ENCODE measurements around the gene ATP11A. TPM values are rescaled to one million over a fixed set of nuclear protein-coding genes. Genes with fewer than 3 reads are reported as not detected.

The ATP11A gene
- polyA plus RNA-seq, 4 donors: 3.2 to 79.6 (median 9.5) TPM

DNA sequence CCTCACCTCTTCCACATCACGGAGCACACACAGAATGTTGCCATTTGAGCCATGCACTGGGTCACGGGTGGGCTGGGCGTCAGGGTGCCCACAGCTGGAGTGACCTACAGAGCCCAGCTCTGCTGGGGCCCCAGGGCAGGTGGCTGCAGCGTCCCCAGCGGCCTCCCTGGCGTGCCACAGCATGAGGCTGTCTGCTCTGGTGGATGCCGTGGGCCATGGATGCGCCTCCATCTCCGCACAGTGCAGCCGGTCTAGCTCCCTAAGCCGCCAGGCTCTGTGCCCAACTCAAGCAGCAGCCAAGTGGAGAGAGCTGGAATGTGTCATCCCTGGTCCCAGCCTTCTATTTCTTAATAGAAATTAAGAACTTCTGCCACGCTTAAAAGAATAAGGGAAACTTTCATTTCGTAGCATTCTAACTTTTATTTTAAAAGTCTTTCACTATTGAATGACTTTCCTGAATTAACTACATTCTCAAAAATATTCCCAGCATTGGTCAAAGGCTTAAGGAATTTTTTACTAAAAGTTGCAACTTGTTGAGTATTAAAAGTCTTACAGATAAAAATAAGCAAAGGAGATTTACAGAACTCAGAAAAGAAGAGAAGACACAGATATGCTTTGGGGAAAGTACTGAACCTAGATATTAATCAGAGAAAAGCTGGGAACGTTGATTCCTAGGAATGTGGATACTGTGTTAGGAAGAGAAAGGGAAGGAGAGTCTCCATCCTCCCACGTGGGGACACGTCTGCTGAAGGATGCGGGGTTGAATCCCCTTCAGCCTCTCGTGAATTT is 59.3 kb downstream of the ATP11A start:
- no peak overlapping the region for H3K4me3 ChIP-seq (ENCODE audit: low read depth in 1 of 3, low read length in 3 of 3)
- FAIRE-seq (no peak), DNase-seq (no peak)
- no peaks in the 10 kb centered on the region for H3K4me1 ChIP-seq (ENCODE audit: control insufficient read depth in 3 of 3, insufficient read depth in 2 of 3, low read depth in 1 of 3, low read length in 2 of 3)
- H3K27ac ChIP-seq (ENCODE audit: low read depth in 1 of 3, low read length in 2 of 3): no peak overlapping the region
- peaks cover 0 to 25% (median 0%) of the 10 kb centered on the region in 3 donors for H3K36me3 ChIP-seq (ENCODE audit: control insufficient read depth in 3 of 3, insufficient read depth in 2 of 3, low read depth in 1 of 3, low read length in 3 of 3)
- no peaks in the 10 kb centered on the region for H3K9me3 ChIP-seq (ENCODE audit: control insufficient read depth in 2 of 2, insufficient read depth in 1 of 2, low read depth in 1 of 2, low read length in 1 of 2)
- no peaks in the 10 kb centered on the region for H3K27me3 ChIP-seq (ENCODE audit: control insufficient read depth in 3 of 3, insufficient read depth in 3 of 3, low read length in 3 of 3)
- WGBS, 3 donors: 78 to 88% (median 85%) methylated on average over 18 of the region's 18 CpGs

DNA sequence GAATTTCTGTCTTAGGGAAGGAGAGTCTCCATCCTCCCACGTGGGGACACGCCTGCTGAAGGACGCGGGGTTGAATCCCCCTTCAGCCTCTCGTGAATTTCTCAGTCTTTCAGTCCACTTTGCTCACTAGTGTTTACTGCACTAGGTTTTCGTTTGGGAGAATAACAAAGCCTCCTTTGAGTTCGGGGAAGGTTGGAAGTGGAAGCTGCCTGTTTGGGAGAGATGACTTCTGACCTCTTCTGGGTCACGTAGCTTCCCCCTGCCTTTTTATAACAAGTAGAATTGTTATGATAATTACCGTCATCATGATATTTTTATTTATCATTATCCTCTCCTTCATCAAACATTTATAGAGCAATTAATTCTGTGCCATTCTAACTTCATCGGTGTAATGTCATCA is 60.7 kb downstream of the ATP11A start:
- H3K4me1 ChIP-seq (ENCODE audit: control insufficient read depth in 3 of 3, insufficient read depth in 2 of 3, low read depth in 1 of 3, low read length in 2 of 3): no peaks in the 10 kb centered on the region
- FAIRE-seq: no peak
- no peak overlapping the region for H3K4me3 ChIP-seq (ENCODE audit: low read depth in 1 of 3, low read length in 3 of 3)
- WGBS, 3 donors: 87 to 91% (median 91%) methylated on average over 10 of the region's 10 CpGs
- no peak overlapping the region for H3K27ac ChIP-seq (ENCODE audit: low read depth in 1 of 3, low read length in 2 of 3)
- no peaks in the 10 kb centered on the region for H3K27me3 ChIP-seq (ENCODE audit: control insufficient read depth in 3 of 3, insufficient read depth in 3 of 3, low read length in 3 of 3)
- DNase-seq: no peak
- H3K36me3 ChIP-seq (ENCODE audit: control insufficient read depth in 3 of 3, insufficient read depth in 2 of 3, low read depth in 1 of 3, low read length in 3 of 3): peaks cover 0 to 39% (median 0%) of the 10 kb centered on the region in 3 donors
- H3K9me3 ChIP-seq (ENCODE audit: control insufficient read depth in 2 of 2, insufficient read depth in 1 of 2, low read depth in 1 of 2, low read length in 1 of 2): no peaks in the 10 kb centered on the region

DNA sequence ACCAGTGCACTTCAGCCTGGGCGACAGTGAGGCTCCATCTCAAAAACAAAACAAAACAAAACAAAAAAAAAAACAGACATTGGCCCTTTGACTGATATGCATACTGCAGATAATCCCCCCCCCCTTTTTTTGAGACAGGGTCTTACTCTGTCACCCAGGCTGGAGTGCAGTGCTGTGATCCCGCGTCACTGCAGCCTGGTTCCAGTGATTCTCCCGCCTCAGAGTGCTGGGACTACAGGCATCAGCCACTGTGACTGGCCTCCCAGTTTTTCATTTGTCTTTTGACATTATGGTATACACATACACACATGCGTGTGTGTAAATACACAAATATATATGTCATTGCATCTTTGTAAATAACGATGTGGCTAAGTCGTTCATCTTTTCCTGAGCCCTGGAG is 61.8 kb downstream of the ATP11A start:
- Histone ChIP-seq H3K36me3 (ENCODE audit: control insufficient read depth in 3 of 3, insufficient read depth in 2 of 3, low read depth in 1 of 3, low read length in 3 of 3) (peaks cover 0 to 43% (median 0%) of the 10 kb centered on the region in 3 donors), H3K4me1 (ENCODE audit: control insufficient read depth in 3 of 3, insufficient read depth in 2 of 3, low read depth in 1 of 3, low read length in 2 of 3) (no peaks in the 10 kb centered on the region), H3K27me3 (ENCODE audit: control insufficient read depth in 3 of 3, insufficient read depth in 3 of 3, low read length in 3 of 3) (no peaks in the 10 kb centered on the region), H3K4me3 (ENCODE audit: low read depth in 1 of 3, low read length in 3 of 3) (no peak overlapping the region), H3K27ac (ENCODE audit: low read depth in 1 of 3, low read length in 2 of 3) (no peak overlapping the region), H3K9me3 (ENCODE audit: control insufficient read depth in 2 of 2, insufficient read depth in 1 of 2, low read depth in 1 of 2, low read length in 1 of 2) (peaks cover 0 to 3% of the 10 kb centered on the region in 2 donors)
- DNase-seq (no peak), FAIRE-seq (no peak)
- WGBS, 3 donors: 94 to 97% (median 95%) methylated on average over 7 of the region's 7 CpGs

DNA sequence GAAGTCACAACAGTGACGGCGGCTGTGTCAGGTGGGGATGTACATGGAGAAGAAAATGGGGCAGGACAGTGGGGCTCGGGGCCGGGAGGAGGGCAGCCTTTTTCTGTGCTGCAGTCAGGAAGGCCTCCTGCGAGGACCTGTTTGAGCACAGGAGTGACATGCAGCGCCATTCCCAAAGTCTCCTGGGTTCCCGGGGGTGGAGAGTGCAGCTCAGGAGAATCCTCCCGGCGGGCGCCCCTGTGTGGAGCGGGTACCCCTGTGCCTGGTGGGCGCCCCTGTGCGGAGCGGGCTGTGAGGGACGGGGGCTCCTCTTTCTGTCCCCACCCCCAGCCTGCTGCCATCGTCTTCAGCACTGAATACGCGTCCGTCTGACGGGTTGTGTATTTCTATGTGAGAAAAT is 62.4 kb downstream of the ATP11A start:
- Histone ChIP-seq H3K36me3 (ENCODE audit: control insufficient read depth in 3 of 3, insufficient read depth in 2 of 3, low read depth in 1 of 3, low read length in 3 of 3) (peaks cover 0 to 41% (median 0%) of the 10 kb centered on the region in 3 donors), H3K27ac (ENCODE audit: low read depth in 1 of 3, low read length in 2 of 3) (no peak overlapping the region), H3K4me3 (ENCODE audit: low read depth in 1 of 3, low read length in 3 of 3) (no peak overlapping the region), H3K4me1 (ENCODE audit: control insufficient read depth in 3 of 3, insufficient read depth in 2 of 3, low read depth in 1 of 3, low read length in 2 of 3) (peaks cover 0 to under 1% (median 0%) of the 10 kb centered on the region in 3 donors), H3K27me3 (ENCODE audit: control insufficient read depth in 3 of 3, insufficient read depth in 3 of 3, low read length in 3 of 3) (no peaks in the 10 kb centered on the region), H3K9me3 (ENCODE audit: control insufficient read depth in 2 of 2, insufficient read depth in 1 of 2, low read depth in 1 of 2, low read length in 1 of 2) (peaks cover 0 to 3% of the 10 kb centered on the region in 2 donors)
- DNase-seq (no peak), FAIRE-seq (no peak)
- WGBS, 3 donors: 91 to 96% (median 93%) methylated on average over 19 to 20 of the region's 20 CpGs

DNA sequence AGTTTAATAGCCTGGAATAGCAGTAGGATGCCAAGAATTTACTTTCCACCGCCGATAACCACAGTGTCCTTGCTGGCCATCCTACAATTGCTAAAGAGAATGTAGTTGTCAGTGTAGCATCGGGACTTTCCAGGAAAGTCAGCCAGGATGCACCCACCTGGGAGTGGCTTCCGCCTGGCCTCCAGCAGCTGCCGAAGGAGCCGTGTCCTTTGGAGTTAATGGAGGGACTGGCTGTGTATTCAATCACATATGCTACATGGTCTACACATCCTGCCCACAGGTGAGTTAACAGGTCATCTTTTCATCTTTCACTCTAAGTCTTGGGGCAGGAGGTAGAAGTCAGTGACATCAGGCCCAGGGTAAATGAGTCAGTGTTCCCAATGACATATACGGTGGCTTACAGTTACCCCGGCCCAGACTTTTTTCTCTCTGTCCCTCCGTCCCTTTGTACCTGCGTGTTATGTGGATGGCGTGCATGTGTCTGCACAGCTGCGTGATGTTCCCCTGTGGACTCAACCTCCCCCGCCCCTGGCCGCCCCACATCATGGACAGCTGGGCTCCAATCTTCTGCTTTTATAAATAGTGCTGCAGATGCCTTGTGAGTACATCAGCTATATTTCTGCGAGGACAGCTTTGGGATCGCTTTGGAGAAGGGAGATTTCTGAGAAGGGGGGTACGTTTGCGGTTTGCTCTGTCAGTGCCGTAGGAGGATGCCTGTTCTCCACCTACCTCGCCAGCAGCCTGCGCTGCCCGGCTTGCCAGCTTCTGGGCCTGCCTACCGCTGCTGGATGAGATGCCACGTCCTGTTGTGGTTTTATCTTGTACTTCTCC is 63.1 kb downstream of the ATP11A start:
- Histone ChIP-seq H3K4me1 (ENCODE audit: control insufficient read depth in 3 of 3, insufficient read depth in 2 of 3, low read depth in 1 of 3, low read length in 2 of 3) (peaks cover 0 to 2% (median 0%) of the 10 kb centered on the region in 3 donors), H3K4me3 (ENCODE audit: low read depth in 1 of 3, low read length in 3 of 3) (no peak overlapping the region), H3K27ac (ENCODE audit: low read depth in 1 of 3, low read length in 2 of 3) (no peak overlapping the region), H3K9me3 (ENCODE audit: control insufficient read depth in 2 of 2, insufficient read depth in 1 of 2, low read depth in 1 of 2, low read length in 1 of 2) (peaks cover 0 to 3% of the 10 kb centered on the region in 2 donors), H3K36me3 (ENCODE audit: control insufficient read depth in 3 of 3, insufficient read depth in 2 of 3, low read depth in 1 of 3, low read length in 3 of 3) (peaks cover 0 to 40% (median 0%) of the 10 kb centered on the region in 3 donors), H3K27me3 (ENCODE audit: control insufficient read depth in 3 of 3, insufficient read depth in 3 of 3, low read length in 3 of 3) (no peaks in the 10 kb centered on the region)
- WGBS, 3 donors: 74 to 92% (median 85%) methylated on average over 24 of the region's 24 CpGs
- FAIRE-seq (no peak), DNase-seq (no peak)

DNA sequence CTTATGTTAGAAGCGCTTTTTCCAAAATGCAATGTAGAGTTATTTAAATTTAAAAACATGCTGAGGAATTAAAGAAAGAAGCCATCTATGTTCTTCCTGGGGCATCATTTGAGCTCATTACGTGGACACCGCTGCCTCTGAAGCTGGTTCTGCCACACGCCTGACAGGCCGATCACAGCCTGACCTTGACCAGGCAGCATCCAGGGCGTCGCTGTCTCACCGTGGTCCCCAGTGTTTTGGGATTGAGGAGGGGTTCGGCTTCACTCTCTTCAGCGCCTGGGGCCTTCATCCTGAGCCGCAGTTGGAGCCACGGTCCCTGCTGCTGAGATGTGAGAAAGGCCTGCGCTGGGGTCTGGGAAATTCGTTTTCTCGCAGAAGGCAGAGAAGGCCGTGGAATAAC is 64.0 kb downstream of the ATP11A start:
- H3K27ac ChIP-seq (ENCODE audit: low read depth in 1 of 3, low read length in 2 of 3): no peak overlapping the region
- no peak for FAIRE-seq
- 93 to 96% (median 94%) methylated on average over 16 of the region's 16 CpGs for WGBS, 3 donors
- no peaks in the 10 kb centered on the region for H3K27me3 ChIP-seq (ENCODE audit: control insufficient read depth in 3 of 3, insufficient read depth in 3 of 3, low read length in 3 of 3)
- no peak for DNase-seq
- H3K4me1 ChIP-seq (ENCODE audit: control insufficient read depth in 3 of 3, insufficient read depth in 2 of 3, low read depth in 1 of 3, low read length in 2 of 3): peaks cover 0 to 2% (median 0%) of the 10 kb centered on the region in 3 donors
- peaks cover 0 to 3% of the 10 kb centered on the region in 2 donors for H3K9me3 ChIP-seq (ENCODE audit: control insufficient read depth in 2 of 2, insufficient read depth in 1 of 2, low read depth in 1 of 2, low read length in 1 of 2)
- H3K36me3 ChIP-seq (ENCODE audit: control insufficient read depth in 3 of 3, insufficient read depth in 2 of 3, low read depth in 1 of 3, low read length in 3 of 3): peaks cover 0 to 39% (median 0%) of the 10 kb centered on the region in 3 donors
- H3K4me3 ChIP-seq (ENCODE audit: low read depth in 1 of 3, low read length in 3 of 3): no peak overlapping the region

DNA sequence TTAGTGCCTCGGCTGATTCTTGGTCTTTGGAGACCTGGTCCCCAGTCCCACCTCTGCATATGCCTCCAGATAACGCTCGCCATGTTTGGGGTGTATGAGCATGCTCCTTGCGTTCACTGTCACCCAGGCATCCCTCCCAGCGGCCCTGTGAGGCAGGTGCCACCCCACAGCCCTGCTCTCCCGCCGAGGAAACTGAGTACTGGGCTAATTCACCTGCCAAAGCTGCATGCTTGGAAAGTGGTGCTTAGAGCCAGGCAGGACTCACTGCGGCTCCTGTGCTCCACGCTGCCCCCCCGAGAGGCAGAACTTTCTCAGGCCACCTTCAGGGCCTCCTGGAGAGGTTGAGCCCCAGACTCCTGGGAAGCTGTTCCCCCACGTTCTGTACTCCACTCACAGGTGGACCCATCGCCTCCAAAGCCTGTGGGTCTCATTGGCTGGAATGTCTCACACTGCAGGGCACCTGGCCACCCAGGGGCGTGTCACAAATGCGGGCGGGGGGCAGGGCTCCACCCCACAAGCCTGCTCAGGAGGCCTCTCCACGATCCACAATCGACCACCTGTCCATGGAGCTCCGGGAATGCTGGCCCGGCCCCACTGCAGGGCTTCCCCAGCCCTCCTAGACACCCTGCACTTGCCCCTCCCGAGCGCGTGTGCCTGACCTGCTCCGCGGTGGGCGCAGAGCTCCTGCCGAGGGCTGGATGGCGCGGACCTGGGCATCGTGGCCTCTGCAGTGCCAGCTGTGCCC is 64.6 kb downstream of the ATP11A start:
- Histone ChIP-seq H3K4me3 (ENCODE audit: low read depth in 1 of 3, low read length in 3 of 3) (no peak overlapping the region), H3K4me1 (ENCODE audit: control insufficient read depth in 3 of 3, insufficient read depth in 2 of 3, low read depth in 1 of 3, low read length in 2 of 3) (peaks cover 0 to 2% (median 0%) of the 10 kb centered on the region in 3 donors), H3K36me3 (ENCODE audit: control insufficient read depth in 3 of 3, insufficient read depth in 2 of 3, low read depth in 1 of 3, low read length in 3 of 3) (peaks cover 0 to 37% (median 0%) of the 10 kb centered on the region in 3 donors), H3K27ac (ENCODE audit: low read depth in 1 of 3, low read length in 2 of 3) (no peak overlapping the region), H3K9me3 (ENCODE audit: control insufficient read depth in 2 of 2, insufficient read depth in 1 of 2, low read depth in 1 of 2, low read length in 1 of 2) (peaks cover 0 to 3% of the 10 kb centered on the region in 2 donors), H3K27me3 (ENCODE audit: control insufficient read depth in 3 of 3, insufficient read depth in 3 of 3, low read length in 3 of 3) (no peaks in the 10 kb centered on the region)
- FAIRE-seq: no peak
- 91 to 95% (median 94%) methylated on average over 28 to 29 of the region's 29 CpGs for WGBS, 3 donors
- no peak for DNase-seq

DNA sequence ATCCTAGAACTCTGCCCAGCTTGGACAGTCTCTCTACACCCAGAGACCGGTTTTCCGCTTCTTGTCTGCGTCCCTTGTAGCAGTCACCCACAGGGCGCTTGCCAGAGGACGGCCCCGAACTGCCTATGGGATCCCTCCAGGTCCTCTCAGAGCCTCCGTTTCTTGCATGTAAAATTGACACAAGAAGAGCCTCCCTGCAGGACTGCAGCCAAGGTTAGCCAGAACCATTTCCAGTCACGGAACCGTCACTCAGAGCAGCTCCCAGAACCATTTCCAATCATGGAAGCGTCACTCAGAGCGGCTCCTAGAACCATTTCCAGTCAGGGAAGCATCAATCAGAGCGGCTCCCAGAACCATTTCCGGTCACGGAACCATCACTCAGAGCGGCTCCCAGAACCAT is 65.5 kb downstream of the ATP11A start:
- Histone ChIP-seq H3K9me3 (ENCODE audit: control insufficient read depth in 2 of 2, insufficient read depth in 1 of 2, low read depth in 1 of 2, low read length in 1 of 2) (peaks cover 0 to 3% of the 10 kb centered on the region in 2 donors), H3K27me3 (ENCODE audit: control insufficient read depth in 3 of 3, insufficient read depth in 3 of 3, low read length in 3 of 3) (no peaks in the 10 kb centered on the region), H3K36me3 (ENCODE audit: control insufficient read depth in 3 of 3, insufficient read depth in 2 of 3, low read depth in 1 of 3, low read length in 3 of 3) (peaks cover 0 to 37% (median 0%) of the 10 kb centered on the region in 3 donors), H3K4me3 (ENCODE audit: low read depth in 1 of 3, low read length in 3 of 3) (no peak overlapping the region), H3K4me1 (ENCODE audit: control insufficient read depth in 3 of 3, insufficient read depth in 2 of 3, low read depth in 1 of 3, low read length in 2 of 3) (peaks cover 0 to 5% (median 5%) of the 10 kb centered on the region in 3 donors), H3K27ac (ENCODE audit: low read depth in 1 of 3, low read length in 2 of 3) (no peak overlapping the region)
- FAIRE-seq (no peak), DNase-seq (no peak)
- WGBS, 3 donors: 94 to 97% (median 96%) methylated on average over 15 of the region's 15 CpGs

Data from small intestine (tissue), 7 donors.